Endothelial cell of hepatic sinusoid (primary cell): ENCODE measurements around the gene PFKL.
"Not testable (repeated sequence)": the region's sequence is repeated elsewhere in the genome, so short reads cannot be mapped to it uniquely, and the experiment has no call there.

ENCODE experiments used
- in situ Hi-C: cut with HindIII; loops from 2 replicates; pipeline ENCODE4 v1.10.0; 2017; ENCODE audit warnings: low sequenced_read_pairs

PFKL gene

GRCh38 chr21:44293551-44294231 lies 6.2 kb upstream of the PFKL start:
- in situ Hi-C loops: no loop called here

DNA sequence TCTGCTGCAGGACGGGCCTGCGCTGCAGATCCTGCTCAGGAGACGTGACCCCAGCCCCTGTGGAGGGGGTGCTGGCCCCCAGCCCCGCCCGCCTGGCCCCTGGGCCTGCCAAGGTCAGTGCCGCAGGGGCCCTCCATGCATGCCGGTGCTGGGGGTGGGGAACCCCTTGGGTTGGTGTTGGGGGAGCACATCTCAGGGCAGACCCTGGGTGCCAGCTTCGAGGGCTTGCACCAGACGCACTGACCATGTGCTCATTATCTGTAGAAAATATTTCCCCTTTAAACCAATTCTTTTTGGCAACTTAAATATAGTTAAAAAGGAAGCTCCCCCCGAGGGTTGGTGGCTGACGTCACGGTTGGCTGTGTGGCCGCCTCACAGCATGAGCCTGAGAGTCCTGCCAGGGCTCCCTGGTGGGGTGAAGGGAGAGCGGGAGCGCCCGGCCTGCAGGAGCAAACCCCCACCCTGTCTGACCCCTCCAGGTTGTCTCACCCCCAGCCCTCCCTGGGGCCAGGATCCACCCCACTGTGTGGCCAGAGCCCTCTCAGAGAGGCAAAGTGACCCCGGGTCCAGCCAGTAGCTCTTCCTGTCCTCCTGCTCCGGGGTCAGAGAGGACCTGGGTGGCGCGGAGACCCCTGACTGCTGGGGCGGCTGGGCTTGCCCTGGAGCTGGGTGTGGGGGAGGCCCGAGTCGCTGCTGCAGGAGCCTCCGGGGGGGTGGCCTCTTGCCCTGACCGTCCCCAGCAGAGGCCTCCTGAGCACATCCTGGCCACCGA lies 5.3 kb upstream of the PFKL start:
- in situ Hi-C loops: no loop called here

- in situ Hi-C loops: no loop called here
These were observed 4.7 kb upstream of the PFKL start for GRCh38 chr21:44295163-44295573.

- in situ Hi-C loops: no loop called here
These were observed 4.2 kb upstream of the PFKL start for GRCh38 chr21:44295646-44296045.

GRCh38 chr21:44296103-44296519 lies 3.7 kb upstream of the PFKL start:
- in situ Hi-C loops: no loop called here

GRCh38 chr21:44296916-44297315 lies 2.9 kb upstream of the PFKL start:
- in situ Hi-C loops: no loop called here

- in situ Hi-C loops: no loop called here
These were observed 2.1 kb upstream of the PFKL start for GRCh38 chr21:44297525-44298290.

DNA sequence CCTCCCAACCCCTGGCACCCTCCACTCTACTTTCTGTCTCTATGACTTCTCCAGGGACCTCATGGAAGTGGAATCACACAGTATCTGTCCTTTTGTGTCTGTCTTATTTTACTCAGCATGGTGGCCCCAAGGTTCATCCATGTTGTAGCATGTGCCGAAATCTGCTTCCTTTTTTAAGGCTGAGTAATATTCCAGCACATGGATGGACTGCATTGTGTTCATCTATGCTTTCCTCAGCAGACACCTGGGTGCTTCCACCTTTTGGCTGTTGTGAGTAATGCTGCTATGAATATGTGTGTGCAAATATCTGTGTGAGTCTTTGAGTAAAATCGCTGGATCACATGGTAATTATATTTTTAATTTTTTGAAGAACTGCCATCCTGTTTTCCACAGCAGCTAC lies 1.6 kb upstream of the PFKL start:
- in situ Hi-C loops: no loop called here

GRCh38 chr21:44299085-44299457 lies 782 bp upstream of the PFKL start:
- in situ Hi-C loops: no loop called here

GRCh38 chr21:44300262-44300959 lies 558 bp downstream of the PFKL start:
- in situ Hi-C loops: no loop called here

- in situ Hi-C loops: no loop called here
These were observed 1.3 kb downstream of the PFKL start for GRCh38 chr21:44301141-44301540.

- in situ Hi-C loops: no loop called here
These were observed 2.1 kb downstream of the PFKL start for GRCh38 chr21:44301961-44302406.

DNA sequence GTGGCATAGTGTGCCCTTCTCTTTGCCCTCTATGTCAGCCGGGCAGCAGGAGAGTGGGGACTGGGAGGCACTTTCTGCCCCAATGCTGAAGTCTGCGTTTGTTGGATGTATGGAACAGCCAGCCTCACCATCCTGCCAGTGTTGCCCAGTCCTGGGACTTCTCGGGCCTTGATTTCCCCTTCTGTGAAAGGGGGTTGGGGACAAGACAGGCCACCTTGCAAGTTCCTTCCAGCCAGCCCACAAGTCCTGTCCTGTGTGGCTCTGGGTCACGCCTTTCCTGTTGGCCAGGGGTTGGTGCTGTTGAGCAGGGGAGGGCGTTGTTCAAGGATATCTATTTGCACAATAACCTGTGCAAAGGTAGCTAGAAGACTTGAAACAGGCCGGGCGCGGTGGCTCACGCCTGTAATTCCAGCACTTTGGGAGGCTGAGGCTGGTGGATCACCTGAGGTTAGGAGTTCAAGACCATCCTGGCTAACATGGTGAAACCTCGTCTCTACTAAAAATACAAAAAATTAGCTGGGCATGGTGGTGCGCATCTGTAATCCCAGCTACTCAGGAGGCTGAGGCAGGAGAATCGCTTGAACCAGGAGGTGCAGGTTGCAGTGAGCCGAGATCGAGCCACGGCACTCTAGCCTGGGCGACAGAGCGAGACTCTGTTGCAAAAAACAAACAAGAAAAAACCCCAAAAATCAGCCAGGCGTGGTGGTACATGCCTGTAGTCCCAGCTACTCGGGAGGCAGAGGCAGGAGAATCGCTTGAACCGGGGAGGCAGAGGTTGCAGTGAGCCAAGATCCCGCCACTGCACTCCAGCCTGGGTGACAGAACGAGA lies 2.9 kb downstream of the PFKL start:
- in situ Hi-C loops: not testable (repeated sequence)

DNA sequence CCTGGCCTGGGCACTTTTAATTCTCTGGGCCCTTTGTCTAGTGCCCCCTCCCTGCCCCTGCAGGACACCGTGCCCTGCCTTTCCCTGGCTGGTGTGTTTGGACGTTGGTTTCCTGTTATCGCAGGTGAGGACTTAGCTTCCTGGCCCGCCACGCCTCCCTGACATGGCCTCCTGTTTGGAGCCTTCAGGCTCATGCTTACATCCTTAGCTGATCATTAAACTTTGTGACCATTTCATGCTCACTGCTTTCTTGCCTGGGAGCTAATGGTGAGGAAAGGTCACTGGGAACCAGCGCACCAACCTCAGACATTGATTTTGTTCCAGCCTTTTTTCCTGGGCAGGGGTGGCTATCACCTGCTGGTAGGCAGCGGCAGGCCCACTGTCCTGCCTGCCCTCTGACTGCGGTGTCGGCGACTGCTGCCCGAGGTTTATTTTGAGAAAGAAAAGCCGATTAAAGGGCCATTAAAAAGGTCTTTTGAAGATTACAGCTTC lies 3.7 kb downstream of the PFKL start:
- in situ Hi-C loops: no loop called here

DNA sequence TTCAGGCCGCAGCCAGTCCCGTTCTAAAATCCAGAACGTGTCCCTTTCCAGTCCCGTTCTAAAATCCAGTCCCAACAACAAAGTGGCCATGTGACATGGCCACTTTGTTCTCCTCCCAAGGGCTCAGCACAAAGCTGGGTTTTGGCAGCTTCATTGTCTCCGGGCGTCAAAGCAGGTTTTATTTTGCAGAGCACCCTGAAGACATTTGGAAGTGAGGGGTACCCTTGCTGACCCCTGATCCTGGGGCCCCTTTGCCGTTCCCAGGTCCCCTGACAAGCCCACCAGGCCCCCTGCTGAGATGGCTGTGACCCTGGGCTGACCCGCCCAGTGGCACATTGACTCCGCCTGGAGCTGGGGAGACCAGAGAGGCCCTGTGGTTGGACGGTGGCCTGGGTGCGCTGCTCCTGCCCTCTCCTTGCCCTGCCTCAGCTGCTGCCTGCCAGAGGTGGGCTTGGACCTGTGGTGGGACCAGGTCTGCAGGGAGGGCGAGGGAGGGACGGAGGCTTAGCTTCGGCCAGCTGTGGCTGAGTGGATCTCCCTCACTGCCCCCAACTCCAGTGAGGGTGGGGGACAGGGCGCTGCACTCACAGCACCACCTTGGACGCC lies 4.3 kb downstream of the PFKL start:
- in situ Hi-C loops: no loop called here

DNA sequence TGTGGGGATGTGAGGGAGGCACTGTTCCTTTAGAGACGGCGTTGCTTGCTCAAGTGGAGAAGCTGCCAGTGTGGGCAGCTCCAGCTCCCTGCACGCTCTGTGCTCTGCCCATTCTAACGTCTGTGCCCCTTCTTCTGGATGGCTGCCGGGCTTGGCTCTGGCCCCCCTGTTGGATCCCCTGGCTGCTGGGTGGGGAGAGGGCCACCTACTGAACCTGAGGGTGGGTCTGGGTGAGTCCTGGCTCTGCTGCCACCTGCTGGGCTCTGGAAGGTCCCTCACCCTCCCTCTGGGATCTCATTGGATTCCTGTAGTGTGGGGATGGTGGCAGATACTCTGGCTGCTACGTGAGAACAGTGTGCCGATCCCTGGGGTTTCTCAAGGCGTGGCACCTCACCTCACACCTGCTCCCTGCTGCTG lies 5.0 kb downstream of the PFKL start:
- in situ Hi-C loops: no loop called here

DNA sequence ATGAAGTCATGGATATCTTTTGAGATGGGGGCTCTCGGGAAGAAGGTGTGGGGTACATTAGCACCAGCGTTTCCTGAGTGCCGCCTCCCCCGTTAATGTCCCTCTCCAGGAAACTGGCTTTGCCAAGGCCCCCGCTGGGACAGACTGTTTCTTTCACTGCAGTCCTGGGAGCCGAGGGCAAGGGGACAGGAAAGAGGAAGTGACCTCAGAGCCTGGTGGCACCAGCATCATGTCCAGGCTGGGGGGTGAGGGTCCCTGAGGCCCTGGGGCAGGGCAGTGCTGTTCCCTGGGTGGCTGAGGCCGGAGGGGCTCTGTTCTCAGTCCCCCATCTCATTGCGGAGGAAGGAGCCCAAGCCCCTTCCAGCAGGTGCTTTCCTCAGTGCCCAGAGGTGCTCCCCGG lies 5.8 kb downstream of the PFKL start:
- in situ Hi-C loops: no loop called here

- in situ Hi-C loops: no loop called here
These were observed 7.3 kb downstream of the PFKL start for GRCh38 chr21:44306936-44307704.
